Measurements from ENCODE around the gene MED9. TPM values are rescaled to one million over a fixed set of nuclear protein-coding genes. Genes with fewer than 3 reads are reported as not detected.

The MED9 gene
- total and polyA plus RNA-seq, 9 of the 15 experiments (the other 6 are each of a cell fraction or from before 2014, with no cell fraction given) = 2.2 to 15.8 (median 12.7) TPM

- TF ChIP-seq, protein P1, sequence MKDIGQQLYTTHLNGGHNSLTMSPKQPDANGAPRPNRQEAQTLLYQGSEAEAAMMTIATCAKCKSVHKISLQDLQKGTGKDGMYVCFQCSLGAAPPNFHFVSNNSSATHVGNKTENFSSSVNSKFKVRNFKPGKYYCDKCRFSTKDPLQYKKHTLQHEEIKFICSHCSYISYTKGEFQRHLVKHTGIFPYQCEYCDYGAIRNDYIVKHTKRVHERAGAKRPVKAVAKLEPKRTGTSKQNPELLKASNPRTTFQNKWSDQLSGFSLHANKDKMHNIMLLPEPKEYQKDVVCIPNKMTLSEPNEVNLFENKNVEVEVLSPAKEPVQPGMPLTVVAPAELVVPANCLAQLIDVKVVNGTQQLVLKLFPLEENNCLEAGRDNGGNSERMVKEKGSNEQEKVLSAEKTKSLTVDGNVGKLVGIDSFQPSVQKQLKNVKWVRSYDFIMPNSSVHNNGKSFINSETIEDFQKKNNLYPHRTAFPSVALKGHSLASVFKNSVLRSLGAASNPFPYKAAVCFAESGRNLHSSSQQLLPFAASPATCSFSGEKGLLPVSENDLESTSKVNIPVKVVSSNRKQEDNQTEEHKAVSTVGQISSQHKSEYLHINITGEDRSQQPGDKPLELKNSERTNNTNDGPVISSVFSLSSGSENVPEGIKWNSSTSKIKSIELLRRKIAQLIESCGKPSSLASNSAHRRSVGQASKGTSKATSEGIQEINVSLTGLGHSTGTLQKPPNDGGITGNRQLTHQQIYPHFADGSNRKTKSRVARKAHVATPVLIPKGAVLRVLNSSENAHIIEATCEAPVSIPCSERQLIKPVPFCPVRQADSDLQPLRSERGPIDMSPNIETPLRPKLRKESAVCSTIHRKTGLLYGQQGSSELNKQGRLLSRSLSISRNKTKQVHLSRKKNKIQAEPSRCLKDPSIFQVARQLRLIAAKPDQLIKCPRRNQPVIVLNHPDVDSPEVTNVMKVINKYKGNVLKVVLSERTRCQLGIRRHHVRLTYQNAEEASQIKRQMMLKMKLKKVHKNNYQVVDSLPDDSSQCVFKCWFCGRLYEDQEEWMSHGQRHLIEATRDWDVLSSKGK (CRISPR knock-in tag; IDR thresholded peaks at IDR 0.05) = no peak
- TF ChIP-seq SMAD1 (IDR thresholded peaks at IDR 0.05; ENCODE audit: low read depth, low read length, partially characterized antibody) = no peak
- TF ChIP-seq, protein P2, sequence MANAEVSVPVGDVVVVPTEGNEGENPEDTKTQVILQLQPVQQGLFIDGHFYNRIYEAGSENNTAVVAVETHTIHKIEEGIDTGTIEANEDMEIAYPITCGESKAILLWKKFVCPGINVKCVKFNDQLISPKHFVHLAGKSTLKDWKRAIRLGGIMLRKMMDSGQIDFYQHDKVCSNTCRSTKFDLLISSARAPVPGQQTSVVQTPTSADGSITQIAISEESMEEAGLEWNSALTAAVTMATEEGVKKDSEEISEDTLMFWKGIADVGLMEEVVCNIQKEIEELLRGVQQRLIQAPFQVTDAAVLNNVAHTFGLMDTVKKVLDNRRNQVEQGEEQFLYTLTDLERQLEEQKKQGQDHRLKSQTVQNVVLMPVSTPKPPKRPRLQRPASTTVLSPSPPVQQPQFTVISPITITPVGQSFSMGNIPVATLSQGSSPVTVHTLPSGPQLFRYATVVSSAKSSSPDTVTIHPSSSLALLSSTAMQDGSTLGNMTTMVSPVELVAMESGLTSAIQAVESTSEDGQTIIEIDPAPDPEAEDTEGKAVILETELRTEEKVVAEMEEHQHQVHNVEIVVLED (CRISPR knock-in tag; IDR thresholded peaks at IDR 0.05) = no peak
- TF ChIP-seq SOX6 (IDR thresholded peaks at IDR 0.05) = no peak
- no peak for TF ChIP-seq SMARCA5 (IDR thresholded peaks at IDR 0.05)
- no peak for TF ChIP-seq CREB1 (IDR thresholded peaks at IDR 0.05)
- TF ChIP-seq CREB1 (CRISPR knock-in tag; IDR thresholded peaks at IDR 0.05) = no peak
- no peak for TF ChIP-seq PHTF2 (CRISPR knock-in tag; IDR thresholded peaks at IDR 0.05)
- no peak for TF ChIP-seq TAL1 (IDR thresholded peaks at IDR 0.05)
- TF ChIP-seq, protein P3, sequence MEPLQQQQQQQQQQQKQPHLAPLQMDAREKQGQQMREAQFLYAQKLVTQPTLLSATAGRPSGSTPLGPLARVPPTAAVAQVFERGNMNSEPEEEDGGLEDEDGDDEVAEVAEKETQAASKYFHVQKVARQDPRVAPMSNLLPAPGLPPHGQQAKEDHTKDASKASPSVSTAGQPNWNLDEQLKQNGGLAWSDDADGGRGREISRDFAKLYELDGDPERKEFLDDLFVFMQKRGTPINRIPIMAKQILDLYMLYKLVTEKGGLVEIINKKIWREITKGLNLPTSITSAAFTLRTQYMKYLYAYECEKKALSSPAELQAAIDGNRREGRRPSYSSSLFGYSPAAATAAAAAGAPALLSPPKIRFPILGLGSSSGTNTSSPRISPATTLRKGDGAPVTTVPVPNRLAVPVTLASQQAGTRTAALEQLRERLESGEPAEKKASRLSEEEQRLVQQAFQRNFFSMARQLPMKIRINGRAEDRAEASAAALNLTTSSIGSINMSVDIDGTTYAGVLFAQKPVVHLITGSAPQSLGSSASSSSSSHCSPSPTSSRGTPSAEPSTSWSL (CRISPR knock-in tag; IDR thresholded peaks at IDR 0.05; ENCODE audit: borderline replicate concordance) = no peak
- no peak for TF ChIP-seq JUND (IDR thresholded peaks at IDR 0.05; ENCODE audit: borderline replicate concordance, low read depth, low read length)
- no peak for TF ChIP-seq JUND (tag; IDR thresholded peaks at IDR 0.05; ENCODE audit: borderline replicate concordance, low read depth, low read length)
- no peak for TF ChIP-seq ZBED1 (IDR thresholded peaks at IDR 0.05)
- TF ChIP-seq STAT6 (CRISPR knock-in tag; IDR thresholded peaks at IDR 0.05) = no peak
- no peak for TF ChIP-seq ZC3H4 (CRISPR knock-in tag; IDR thresholded peaks at IDR 0.05; ENCODE audit: borderline replicate concordance)
Observed at GRCh38 chr17:17514361-17514992, 37.7 kb downstream of the MED9 start (continued).

Data from K562 (cell line).